ENCODE results near the gene BARX2.

- TF ChIP-seq, protein P1, sequence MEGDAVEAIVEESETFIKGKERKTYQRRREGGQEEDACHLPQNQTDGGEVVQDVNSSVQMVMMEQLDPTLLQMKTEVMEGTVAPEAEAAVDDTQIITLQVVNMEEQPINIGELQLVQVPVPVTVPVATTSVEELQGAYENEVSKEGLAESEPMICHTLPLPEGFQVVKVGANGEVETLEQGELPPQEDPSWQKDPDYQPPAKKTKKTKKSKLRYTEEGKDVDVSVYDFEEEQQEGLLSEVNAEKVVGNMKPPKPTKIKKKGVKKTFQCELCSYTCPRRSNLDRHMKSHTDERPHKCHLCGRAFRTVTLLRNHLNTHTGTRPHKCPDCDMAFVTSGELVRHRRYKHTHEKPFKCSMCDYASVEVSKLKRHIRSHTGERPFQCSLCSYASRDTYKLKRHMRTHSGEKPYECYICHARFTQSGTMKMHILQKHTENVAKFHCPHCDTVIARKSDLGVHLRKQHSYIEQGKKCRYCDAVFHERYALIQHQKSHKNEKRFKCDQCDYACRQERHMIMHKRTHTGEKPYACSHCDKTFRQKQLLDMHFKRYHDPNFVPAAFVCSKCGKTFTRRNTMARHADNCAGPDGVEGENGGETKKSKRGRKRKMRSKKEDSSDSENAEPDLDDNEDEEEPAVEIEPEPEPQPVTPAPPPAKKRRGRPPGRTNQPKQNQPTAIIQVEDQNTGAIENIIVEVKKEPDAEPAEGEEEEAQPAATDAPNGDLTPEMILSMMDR (IDR thresholded peaks at IDR 0.05): no peak
- TF ChIP-seq POLR2AphosphoS5 (IDR thresholded peaks at IDR 0.05) (no peak), POLR2A (IDR thresholded peaks at IDR 0.05) (no peak), EP300 (IDR thresholded peaks at IDR 0.05) (no peak)
These were observed 476 bp upstream of the BARX2 start for GRCh38 chr11:129374993-129375750.
